Hippocampal formation (tissue), 2 donors: ENCODE data around the gene KRTAP10-11.

Source experiments
- DNase-seq, 2 donors: peaks; one replicate each; lab custom pipeline; 2025; lab: John Stamatoyannopoulos, UW

Gene KRTAP10-11

GRCh38 chr21:44695641-44696040 lies 49.4 kb downstream of the KRTAP10-11 start:
- no peak for DNase-seq

GRCh38 chr21:44696572-44696971 lies 50.4 kb downstream of the KRTAP10-11 start:
- no peak for DNase-seq
